Peyer's patch (tissue), 4 donors: Measurements from ENCODE around the gene ESYT3.

Experiments used
- POLR2A ChIP-seq, 2 donors: fragments of 450-650 bp; IDR thresholded peaks; one replicate each; pipeline ENCODE4 v1.5.1; 2017; ENCODE audit warnings: antibody characterized with exemption in 2 of 2, mild to moderate bottlenecking in 2 of 2, moderate library complexity in 2 of 2
- TF ChIP-seq, protein P1 (sequence below), 6 experiments: fragments of 450-650 bp in 4 of 6; fragments of 200-600 bp in 2 of 6; sonication (generic) in 1 of 6; IDR thresholded peaks; one replicate each; pipeline ENCODE4 v1.5.1; 2017 to 2019; ENCODE audit warnings: antibody characterized with exemption in 6 of 6, mild to moderate bottlenecking in 3 of 6, moderate library complexity in 1 of 6

DNA sequence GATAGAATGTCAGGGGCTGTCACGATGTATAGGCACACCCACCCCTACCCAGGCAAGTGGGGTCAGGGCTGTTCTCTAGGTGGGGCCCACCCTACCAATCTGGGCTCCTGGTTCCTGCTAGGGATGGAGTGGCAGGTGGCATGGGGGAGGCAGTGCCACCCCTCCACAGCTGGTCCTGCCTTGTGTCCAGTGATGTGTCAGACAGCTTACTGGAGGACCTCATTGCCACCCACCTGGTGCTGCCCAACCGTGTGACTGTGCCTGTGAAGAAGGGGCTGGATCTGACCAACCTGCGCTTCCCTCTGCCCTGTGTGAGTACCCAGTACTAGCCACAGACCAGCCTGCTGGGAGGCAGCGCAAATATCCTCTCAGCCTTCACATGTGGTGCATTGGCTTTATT is 27.5 kb downstream of the ESYT3 start:
- TF ChIP-seq, protein P1, sequence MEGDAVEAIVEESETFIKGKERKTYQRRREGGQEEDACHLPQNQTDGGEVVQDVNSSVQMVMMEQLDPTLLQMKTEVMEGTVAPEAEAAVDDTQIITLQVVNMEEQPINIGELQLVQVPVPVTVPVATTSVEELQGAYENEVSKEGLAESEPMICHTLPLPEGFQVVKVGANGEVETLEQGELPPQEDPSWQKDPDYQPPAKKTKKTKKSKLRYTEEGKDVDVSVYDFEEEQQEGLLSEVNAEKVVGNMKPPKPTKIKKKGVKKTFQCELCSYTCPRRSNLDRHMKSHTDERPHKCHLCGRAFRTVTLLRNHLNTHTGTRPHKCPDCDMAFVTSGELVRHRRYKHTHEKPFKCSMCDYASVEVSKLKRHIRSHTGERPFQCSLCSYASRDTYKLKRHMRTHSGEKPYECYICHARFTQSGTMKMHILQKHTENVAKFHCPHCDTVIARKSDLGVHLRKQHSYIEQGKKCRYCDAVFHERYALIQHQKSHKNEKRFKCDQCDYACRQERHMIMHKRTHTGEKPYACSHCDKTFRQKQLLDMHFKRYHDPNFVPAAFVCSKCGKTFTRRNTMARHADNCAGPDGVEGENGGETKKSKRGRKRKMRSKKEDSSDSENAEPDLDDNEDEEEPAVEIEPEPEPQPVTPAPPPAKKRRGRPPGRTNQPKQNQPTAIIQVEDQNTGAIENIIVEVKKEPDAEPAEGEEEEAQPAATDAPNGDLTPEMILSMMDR (IDR thresholded peaks at IDR 0.05) = no peak
- TF ChIP-seq POLR2A (IDR thresholded peaks at IDR 0.05) = no peak
